GM21528 (cell line): ENCODE data around the gene HNF4A.

Experiments
- ATAC-seq: cut with Tn5 transposase; IDR thresholded peaks from one replicate; pipeline ENCODE4 v1.9.1; 2021; ENCODE audit warnings: mild to moderate bottlenecking, moderate library complexity; ENCODE audit not compliant: unreplicated experiment, low FRiP score

HNF4A gene

GRCh38 chr20:44390280-44390679 is 34.8 kb downstream of the HNF4A start:
- no peak for ATAC-seq

- no peak for ATAC-seq
These were observed 36.7 kb downstream of the HNF4A start for GRCh38 chr20:44392088-44392775.

- ATAC-seq, result no peak
These were observed 37.5 kb downstream of the HNF4A start for GRCh38 chr20:44392776-44393607.

- no peak for ATAC-seq
These were observed 38.3 kb downstream of the HNF4A start for GRCh38 chr20:44393608-44394451.

- no peak for ATAC-seq
These were observed 38.9 kb downstream of the HNF4A start for GRCh38 chr20:44394452-44394701.

- no peak for ATAC-seq
These were observed 39.4 kb downstream of the HNF4A start for GRCh38 chr20:44394702-44395460.

- ATAC-seq, result no peak
These were observed 40.2 kb downstream of the HNF4A start for GRCh38 chr20:44395461-44396340.

GRCh38 chr20:44396369-44397130 is 41.1 kb downstream of the HNF4A start:
- ATAC-seq, result no peak

- ATAC-seq, result no peak
These were observed 42.8 kb downstream of the HNF4A start for GRCh38 chr20:44398335-44398734.

GRCh38 chr20:44399446-44399845 is 43.9 kb downstream of the HNF4A start:
- no peak for ATAC-seq

- no peak for ATAC-seq
These were observed 45.1 kb downstream of the HNF4A start for GRCh38 chr20:44400671-44400969.

GRCh38 chr20:44400970-44401769 is 45.7 kb downstream of the HNF4A start:
- no peak for ATAC-seq

GRCh38 chr20:44401770-44402390 is 46.4 kb downstream of the HNF4A start:
- no peak for ATAC-seq

GRCh38 chr20:44402391-44403193 is 47.1 kb downstream of the HNF4A start:
- ATAC-seq, result no peak

GRCh38 chr20:44403194-44404112 is 48.0 kb downstream of the HNF4A start:
- no peak for ATAC-seq
